Measurements from ENCODE around the gene IKZF1. TPM values are rescaled to one million over a fixed set of nuclear protein-coding genes. Genes with fewer than 3 reads are reported as not detected.

The IKZF1 gene
- total RNA-seq, 2 donors from 2014 or later, result 24.4 to 57.8 TPM

DNA sequence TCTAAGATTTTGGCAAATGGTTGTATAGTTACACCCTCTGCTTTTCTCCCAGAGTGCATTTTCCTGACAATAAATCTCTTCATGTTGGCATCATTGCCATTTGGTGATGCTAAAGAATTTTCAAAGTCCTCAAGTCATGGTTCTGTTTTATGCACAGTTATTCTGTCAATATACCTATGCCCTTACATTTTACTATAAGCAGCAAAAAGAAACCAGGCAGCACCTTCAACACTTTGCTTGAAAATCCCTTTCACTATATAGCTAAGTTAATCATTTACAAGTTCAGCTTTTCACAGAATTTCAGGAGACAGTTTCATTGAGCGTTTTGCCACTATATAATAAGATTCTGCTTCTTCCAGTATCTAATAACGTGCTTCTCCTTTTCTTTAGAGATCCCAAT, 123.0 kb downstream of the IKZF1 start:
- Histone ChIP-seq H3K36me3 (no peaks in the 10 kb centered on the region), H3K27me3 (replicated peaks; ENCODE audit: insufficient read depth) (no peaks in the 10 kb centered on the region), H3K27ac (no peak overlapping the region), H3K4me1 (ENCODE audit: control insufficient read depth in 1 of 2, low read depth in 2 of 2) (no peaks in the 10 kb centered on the region), H3K9me3 (no peaks in the 10 kb centered on the region), H3K4me3 (no peak overlapping the region)
- DNase-seq (ENCODE audit: low spot score) (no peak), ATAC-seq (ENCODE audit: insufficient number of reproducible peaks, low FRiP score, low read depth) (no peak)
- TF ChIP-seq, protein P1, sequence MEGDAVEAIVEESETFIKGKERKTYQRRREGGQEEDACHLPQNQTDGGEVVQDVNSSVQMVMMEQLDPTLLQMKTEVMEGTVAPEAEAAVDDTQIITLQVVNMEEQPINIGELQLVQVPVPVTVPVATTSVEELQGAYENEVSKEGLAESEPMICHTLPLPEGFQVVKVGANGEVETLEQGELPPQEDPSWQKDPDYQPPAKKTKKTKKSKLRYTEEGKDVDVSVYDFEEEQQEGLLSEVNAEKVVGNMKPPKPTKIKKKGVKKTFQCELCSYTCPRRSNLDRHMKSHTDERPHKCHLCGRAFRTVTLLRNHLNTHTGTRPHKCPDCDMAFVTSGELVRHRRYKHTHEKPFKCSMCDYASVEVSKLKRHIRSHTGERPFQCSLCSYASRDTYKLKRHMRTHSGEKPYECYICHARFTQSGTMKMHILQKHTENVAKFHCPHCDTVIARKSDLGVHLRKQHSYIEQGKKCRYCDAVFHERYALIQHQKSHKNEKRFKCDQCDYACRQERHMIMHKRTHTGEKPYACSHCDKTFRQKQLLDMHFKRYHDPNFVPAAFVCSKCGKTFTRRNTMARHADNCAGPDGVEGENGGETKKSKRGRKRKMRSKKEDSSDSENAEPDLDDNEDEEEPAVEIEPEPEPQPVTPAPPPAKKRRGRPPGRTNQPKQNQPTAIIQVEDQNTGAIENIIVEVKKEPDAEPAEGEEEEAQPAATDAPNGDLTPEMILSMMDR (IDR thresholded peaks at IDR 0.05), result no peak

DNA sequence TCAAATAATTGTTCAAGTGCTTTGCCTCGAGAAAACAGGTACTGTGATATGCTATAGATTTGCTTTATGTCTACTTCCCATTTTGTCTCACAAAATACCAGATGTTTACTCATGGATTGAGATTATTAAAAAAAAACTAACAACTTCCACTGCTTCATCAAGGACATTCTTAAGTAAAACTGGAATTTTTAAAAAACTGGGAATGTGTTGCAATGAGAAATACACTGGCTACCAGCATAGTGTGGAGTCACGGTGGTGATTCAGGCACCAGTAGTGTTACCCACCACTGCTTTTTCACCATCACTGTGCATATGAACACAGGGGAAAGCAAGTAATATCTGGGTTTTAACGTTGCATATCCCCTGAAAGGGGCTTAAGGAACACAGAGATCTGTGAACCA, 124.4 kb downstream of the IKZF1 start:
- H3K4me3 ChIP-seq, result no peak overlapping the region
- ATAC-seq (ENCODE audit: insufficient number of reproducible peaks, low FRiP score, low read depth) (no peak), DNase-seq (ENCODE audit: low spot score) (no peak)
- H3K36me3 ChIP-seq, result no peaks in the 10 kb centered on the region
- H3K4me1 ChIP-seq (ENCODE audit: control insufficient read depth in 1 of 2, low read depth in 2 of 2), result no peaks in the 10 kb centered on the region
- no peaks in the 10 kb centered on the region for H3K27me3 ChIP-seq (replicated peaks; ENCODE audit: insufficient read depth)
- TF ChIP-seq, protein P1 (IDR thresholded peaks at IDR 0.05), result no peak
- H3K9me3 ChIP-seq, result no peaks in the 10 kb centered on the region
- H3K27ac ChIP-seq, result no peak overlapping the region

DNA sequence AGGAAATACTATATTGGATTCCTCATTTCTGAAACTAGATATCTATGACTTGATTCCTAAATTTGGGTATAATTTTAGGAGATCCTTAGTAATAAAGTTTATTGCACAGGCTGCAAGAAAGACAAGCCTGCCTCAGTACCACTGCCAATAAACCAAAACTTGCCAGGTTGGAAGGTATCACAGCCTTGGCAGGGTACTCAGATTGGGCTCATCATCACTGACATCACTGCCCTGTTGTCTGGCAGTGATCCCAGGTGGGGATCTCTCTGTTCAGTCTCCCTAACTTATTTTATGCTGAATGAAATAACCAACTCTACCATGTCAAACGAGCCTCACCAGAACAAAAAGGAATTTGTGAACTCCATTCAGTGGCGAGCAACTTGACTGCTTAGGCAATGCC, 126.8 kb downstream of the IKZF1 start:
- Histone ChIP-seq H3K4me3 (no peak overlapping the region), H3K9me3 (no peaks in the 10 kb centered on the region), H3K27me3 (replicated peaks; ENCODE audit: insufficient read depth) (no peaks in the 10 kb centered on the region), H3K36me3 (no peaks in the 10 kb centered on the region), H3K27ac (no peak overlapping the region), H3K4me1 (ENCODE audit: control insufficient read depth in 1 of 2, low read depth in 2 of 2) (no peaks in the 10 kb centered on the region)
- DNase-seq (ENCODE audit: low spot score) (no peak), ATAC-seq (ENCODE audit: insufficient number of reproducible peaks, low FRiP score, low read depth) (no peak)
- TF ChIP-seq, protein P1 (IDR thresholded peaks at IDR 0.05), result no peak

DNA sequence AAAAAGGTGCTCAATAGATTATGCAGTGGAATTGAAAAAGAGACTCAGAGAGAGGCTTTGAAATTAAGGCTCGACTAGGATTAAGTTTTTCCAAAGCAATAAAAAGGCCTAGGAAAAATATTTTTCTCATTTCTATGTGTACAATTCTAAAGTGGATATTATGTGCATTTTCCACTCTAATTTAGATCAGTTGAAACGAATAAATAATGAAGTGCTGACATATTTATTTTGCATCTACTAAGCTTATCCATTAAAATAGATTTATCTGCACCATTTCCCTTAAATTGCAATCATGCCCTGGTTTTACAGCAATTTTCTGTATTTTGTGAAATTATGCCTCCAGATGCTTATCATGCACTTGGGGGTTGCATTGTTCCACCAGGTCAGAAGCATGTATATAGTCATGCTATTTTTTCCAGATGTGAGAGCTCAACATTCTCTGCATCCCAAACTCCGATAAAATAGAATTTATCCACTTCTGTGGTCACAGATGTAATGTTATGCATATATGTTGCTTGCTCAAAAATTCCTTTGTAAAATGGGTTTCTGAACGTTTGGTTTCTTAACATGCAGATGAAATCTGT, 127.3 kb downstream of the IKZF1 start:
- ATAC-seq (ENCODE audit: insufficient number of reproducible peaks, low FRiP score, low read depth), result no peak
- Histone ChIP-seq H3K27me3 (replicated peaks; ENCODE audit: insufficient read depth) (no peaks in the 10 kb centered on the region), H3K9me3 (no peaks in the 10 kb centered on the region), H3K4me3 (no peak overlapping the region), H3K36me3 (no peaks in the 10 kb centered on the region), H3K27ac (no peak overlapping the region), H3K4me1 (ENCODE audit: control insufficient read depth in 1 of 2, low read depth in 2 of 2) (no peaks in the 10 kb centered on the region)
- no peak for DNase-seq (ENCODE audit: low spot score)
- TF ChIP-seq, protein P1 (IDR thresholded peaks at IDR 0.05), result no peak

DNA sequence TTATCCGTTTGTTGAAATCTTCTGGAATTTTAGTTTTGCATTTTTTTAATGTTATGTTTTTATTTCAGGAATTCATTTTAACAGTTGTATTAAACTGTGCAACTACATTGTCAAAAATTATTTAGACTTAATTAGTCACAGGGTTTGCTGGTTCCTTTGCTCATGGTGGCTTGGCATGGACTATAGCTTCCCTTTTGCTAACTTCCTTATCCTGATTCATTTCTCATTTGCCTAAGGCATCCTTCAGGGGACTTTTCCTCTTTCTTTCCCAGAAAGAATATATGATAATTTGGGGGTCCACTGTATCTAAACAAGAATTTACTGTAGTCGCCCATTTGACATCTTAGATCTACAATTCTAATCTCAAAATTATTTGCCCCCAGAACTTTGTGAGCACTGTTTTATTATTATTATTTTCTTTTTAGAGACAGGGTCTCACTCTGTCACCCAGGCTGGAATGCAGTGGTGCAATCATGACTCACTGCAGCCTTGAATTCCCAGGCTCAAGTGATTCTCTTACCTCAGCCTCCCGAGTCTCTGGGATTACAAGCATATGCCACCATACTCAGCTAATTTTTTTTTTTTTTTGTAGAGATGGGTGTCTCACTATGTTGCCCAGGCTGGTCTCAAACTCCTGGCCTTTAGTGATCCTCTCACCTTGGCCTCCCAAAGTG, 131.8 kb downstream of the IKZF1 start:
- Histone ChIP-seq H3K27me3 (replicated peaks; ENCODE audit: insufficient read depth) (no peaks in the 10 kb centered on the region), H3K9me3 (no peaks in the 10 kb centered on the region), H3K4me3 (no peak overlapping the region), H3K36me3 (peaks cover 3% of the 10 kb centered on the region), H3K4me1 (ENCODE audit: control insufficient read depth in 1 of 2, low read depth in 2 of 2) (no peaks in the 10 kb centered on the region), H3K27ac (no peak overlapping the region)
- TF ChIP-seq, protein P1 (IDR thresholded peaks at IDR 0.05), result no peak
- no peak for DNase-seq (ENCODE audit: low spot score)
- no peak for ATAC-seq (ENCODE audit: insufficient number of reproducible peaks, low FRiP score, low read depth)
